Measurements from ENCODE around the gene FAM184B.
A peak's percentile ranks its signal among the peaks of the same experiment; 100 is the strongest.

The FAM184B gene

DNA sequence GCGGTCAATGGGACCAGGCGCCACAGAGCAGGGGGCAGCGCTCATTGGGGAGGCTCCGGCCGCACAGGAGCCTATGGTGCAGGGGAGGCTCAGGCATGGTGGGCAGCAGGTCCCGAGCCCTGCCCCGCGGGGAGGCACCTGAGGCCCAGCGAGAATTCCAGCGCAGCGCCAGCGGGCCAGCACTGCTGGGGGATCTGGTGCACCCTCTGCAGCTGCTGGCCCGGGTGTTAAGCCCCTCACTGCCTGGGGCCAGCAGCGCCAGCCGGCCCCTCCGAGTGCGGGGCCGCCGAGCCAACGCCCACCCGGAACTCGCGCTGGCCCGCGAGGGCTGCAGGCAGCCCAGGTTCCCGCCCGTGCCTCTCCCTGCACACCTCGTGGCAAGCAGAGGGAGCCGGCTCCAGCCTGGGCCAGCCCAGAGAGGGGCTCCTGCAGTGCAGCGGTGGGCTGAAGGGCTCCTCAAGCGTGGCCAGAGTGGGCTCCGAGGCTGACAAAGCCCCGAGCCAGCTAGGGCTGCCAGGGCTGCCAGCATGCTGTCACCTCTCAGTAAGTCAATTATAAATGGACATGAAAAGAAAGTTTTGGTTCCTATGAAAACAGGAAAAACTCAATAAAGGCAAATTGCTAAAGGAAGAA is 14.5 kb downstream of the FAM184B start:
- TF ChIP-seq, protein P1, sequence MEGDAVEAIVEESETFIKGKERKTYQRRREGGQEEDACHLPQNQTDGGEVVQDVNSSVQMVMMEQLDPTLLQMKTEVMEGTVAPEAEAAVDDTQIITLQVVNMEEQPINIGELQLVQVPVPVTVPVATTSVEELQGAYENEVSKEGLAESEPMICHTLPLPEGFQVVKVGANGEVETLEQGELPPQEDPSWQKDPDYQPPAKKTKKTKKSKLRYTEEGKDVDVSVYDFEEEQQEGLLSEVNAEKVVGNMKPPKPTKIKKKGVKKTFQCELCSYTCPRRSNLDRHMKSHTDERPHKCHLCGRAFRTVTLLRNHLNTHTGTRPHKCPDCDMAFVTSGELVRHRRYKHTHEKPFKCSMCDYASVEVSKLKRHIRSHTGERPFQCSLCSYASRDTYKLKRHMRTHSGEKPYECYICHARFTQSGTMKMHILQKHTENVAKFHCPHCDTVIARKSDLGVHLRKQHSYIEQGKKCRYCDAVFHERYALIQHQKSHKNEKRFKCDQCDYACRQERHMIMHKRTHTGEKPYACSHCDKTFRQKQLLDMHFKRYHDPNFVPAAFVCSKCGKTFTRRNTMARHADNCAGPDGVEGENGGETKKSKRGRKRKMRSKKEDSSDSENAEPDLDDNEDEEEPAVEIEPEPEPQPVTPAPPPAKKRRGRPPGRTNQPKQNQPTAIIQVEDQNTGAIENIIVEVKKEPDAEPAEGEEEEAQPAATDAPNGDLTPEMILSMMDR (IDR thresholded peaks at IDR 0.05; ENCODE audit: low read depth, low read length): no peak
- no peak for DNase-seq (ENCODE audit: low read depth, low spot score)
- H3K4me3 ChIP-seq (ENCODE audit: low read depth, low read length): no peak overlapping the region
- in situ Hi-C loops (cut with HindIII; ENCODE audit: low sequenced_read_pairs): no loop called here

DNA sequence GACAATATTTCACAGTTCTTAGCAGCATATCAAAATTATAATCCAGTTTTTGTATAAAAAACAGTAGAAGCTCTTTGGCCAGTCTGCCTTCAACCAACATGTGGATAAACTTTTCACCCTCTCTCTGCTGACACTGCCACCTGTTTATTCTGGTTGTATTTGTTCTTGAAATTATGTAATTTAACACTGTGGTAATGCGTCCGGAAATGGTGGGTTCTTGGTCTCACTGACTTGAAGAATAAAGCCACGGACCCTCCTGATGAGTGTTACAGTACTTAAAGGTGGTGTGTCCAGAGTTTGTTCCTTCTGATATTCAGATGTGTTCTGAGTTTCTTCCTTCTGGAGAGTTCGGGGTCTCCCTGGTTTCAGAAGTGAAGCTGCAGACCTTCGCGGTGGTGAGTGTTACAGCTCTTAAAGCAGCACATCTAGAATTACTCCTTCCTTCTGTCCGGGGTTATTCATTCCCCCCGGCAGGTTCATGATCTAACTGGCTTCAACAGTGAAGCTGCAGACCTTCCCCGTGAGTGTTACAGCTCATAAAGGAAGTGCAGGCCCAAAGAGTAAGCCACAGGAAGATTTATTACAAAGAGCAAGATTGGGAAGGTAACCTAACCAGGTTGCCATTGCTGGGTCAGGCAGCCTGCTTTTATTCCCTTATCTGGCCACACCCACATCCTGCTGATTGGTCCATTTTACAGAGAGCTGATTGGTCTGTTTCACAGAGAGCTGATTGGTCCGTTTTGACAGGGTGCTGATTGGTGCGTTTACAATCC is 15.7 kb downstream of the FAM184B start:
- TF ChIP-seq, protein P1 (IDR thresholded peaks at IDR 0.05; ENCODE audit: low read depth, low read length): no peak
- H3K4me3 ChIP-seq (ENCODE audit: low read depth, low read length): no peak overlapping the region
- in situ Hi-C loops (cut with HindIII; ENCODE audit: low sequenced_read_pairs): no loop called here
- no peak for DNase-seq (ENCODE audit: low read depth, low spot score)

DNA sequence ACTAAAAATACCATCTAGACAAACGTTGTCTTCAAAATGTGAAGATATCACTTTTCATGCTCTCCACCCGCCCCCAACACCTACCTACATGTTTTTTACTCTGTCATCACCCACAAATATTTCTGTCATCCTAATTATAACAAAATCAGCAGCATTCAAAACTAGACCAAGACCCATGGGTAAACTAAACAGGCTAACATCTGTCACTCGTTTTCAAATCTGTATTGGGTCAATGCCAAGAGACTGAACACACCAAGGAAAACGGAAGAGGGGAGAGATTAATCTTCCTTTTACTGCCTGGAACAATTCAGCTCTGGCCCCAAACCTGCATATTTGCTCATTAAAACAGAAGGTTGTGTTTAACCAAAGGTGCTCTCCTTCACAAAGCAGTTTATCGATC is 17.5 kb downstream of the FAM184B start:
- in situ Hi-C loops (cut with HindIII; ENCODE audit: low sequenced_read_pairs): no loop called here
- TF ChIP-seq, protein P1 (IDR thresholded peaks at IDR 0.05; ENCODE audit: low read depth, low read length): no peak

DNA sequence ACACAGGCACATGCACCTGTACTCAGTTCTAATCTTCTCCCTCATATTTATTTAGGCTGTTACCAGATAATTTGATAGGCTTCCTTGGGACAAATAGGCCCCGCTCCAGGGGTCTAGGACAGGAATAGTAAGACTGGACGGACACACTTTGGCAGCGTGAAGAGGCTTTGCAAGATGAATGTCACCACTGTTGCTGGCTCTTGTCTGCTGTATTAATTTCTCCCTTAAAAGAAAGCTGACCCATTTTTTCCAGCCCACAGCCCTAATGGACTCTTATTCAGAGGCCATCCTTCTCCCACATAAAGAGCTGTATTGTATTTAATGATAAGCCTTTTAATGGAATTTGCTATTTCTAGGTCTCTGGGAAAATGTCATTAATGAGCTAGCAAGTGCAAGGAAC is 18.0 kb downstream of the FAM184B start:
- in situ Hi-C loops (cut with HindIII; ENCODE audit: low sequenced_read_pairs): no loop called here
- H3K4me3 ChIP-seq (ENCODE audit: low read depth, low read length): no peak overlapping the region
- no peak for DNase-seq (ENCODE audit: low read depth, low spot score)
- TF ChIP-seq, protein P1 (IDR thresholded peaks at IDR 0.05; ENCODE audit: low read depth, low read length): no peak

More for the DNA sequence above, 17.5 kb downstream of the FAM184B start:
- DNase-seq (ENCODE audit: low read depth, low spot score): no peak
- H3K4me3 ChIP-seq (ENCODE audit: low read depth, low read length): no peak overlapping the region

DNA sequence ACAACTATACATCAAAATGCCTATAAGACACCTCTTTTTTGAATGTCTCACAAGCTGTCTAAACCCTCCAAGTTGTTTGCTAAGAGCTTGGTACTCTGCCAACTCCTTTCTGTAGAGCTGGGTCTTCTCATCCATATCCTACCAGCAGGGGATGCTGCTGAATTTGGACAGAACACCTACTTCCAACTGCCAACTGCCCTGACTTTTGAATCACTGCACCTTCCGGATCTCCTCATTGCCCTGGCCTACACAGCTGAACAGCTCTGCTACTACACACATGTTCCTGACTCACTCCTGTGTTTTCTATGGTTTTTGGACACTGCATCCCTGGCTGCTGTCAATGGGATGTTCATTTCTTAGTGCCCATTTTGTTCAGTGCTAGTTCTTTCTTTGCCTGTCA is 18.7 kb downstream of the FAM184B start:
- peak; percentile 22 for DNase-seq (ENCODE audit: low read depth, low spot score)
- no peak overlapping the region for H3K4me3 ChIP-seq (ENCODE audit: low read depth, low read length)
- in situ Hi-C loops (cut with HindIII; ENCODE audit: low sequenced_read_pairs): no loop called here
- TF ChIP-seq, protein P1 (IDR thresholded peaks at IDR 0.05; ENCODE audit: low read depth, low read length): peak; percentile 21

DNA sequence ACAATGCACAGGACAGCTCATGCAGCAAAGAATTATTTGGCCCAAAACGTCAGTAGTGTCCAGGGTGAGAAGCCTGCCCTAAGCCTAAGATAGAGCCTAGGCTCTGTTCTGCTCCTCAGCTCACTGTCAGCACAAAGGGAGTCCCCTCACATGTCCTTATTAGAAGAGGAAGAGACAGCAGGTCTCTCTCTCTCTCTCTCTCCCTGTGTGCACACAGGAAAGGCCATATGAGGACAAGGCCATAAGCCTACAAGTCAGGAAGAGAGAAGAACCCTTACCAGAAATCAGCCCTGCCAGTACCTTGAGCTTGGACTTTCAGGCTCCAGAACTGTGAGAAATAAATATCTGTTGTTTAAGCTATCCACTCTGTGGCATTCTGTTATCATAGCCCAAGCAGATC is 20.4 kb downstream of the FAM184B start:
- TF ChIP-seq, protein P1 (IDR thresholded peaks at IDR 0.05; ENCODE audit: low read depth, low read length): no peak
- no peak for DNase-seq (ENCODE audit: low read depth, low spot score)
- H3K4me3 ChIP-seq (ENCODE audit: low read depth, low read length): no peak overlapping the region
- in situ Hi-C loops (cut with HindIII; ENCODE audit: low sequenced_read_pairs): no loop called here
